GM21528 (cell line): Measurements from ENCODE around the gene CTSH.

Source experiments
- ATAC-seq: cut with Tn5 transposase; IDR thresholded peaks from one replicate; pipeline ENCODE4 v1.9.1; 2021; ENCODE audit warnings: mild to moderate bottlenecking, moderate library complexity; ENCODE audit not compliant: unreplicated experiment, low FRiP score

The CTSH gene

DNA sequence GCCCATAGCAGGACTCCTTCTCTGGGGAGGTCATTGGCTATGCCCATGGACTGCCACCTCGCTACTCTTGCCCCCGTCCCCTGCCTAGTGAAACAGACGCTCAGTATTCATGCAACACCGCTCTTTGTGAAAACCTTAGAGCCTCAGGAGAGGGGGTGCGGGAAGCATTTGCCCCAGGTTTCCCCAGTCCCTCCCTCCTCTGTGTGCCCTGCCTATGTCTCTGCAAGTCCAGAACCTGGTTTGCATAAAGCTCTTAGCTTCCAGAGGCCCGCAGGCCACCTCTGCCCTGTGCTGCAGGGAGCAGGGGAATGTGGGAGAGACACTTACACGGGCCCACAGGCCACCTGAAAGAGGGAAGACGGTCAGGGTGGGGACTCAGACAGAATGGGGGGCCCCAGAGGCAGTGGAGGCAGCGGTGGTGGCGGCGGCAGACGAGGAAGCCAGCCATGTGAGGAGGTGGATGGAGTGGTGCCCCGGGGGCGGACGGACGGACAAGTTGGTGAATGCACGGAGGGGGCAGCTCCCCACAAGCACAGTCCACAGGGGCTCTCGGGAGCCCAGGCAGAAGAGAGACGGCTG lies 33.8 kb upstream of the CTSH start:
- ATAC-seq, result no peak

DNA sequence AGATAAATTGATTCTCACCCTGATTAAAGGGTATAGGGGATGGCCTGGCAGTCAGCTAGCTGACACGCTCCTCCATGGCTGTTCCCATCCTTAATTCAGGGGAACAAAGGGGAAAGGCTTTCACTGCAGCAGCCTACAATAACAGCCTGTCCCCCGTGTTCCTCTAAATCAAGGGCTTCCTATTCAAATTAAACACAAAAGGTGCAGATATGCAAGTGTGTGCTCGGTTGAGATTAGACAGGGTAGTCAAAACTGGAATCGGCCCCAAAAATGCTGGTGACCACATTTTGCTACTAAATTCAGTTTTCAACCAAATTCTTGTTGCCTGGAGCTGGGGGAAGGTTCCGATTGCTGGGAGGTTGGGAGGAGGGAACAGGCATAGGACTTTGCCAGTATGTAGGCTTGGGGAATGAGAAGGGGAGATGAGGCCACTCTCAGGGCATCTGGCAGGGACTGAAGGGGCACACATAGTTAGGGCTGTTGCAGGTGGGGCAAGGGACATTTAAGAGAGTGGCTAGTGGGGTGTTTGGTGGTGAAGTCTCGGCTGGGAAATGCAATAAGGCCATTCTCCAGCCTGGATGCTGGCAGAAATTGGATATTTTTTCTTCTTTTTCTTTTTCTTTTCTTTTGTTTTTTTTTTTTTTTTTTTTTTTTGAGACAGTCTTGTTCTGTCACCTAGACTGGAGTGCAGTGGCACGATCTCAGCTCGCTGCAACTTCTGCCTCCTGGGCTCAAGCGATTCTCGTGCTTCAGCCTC lies 32.9 kb upstream of the CTSH start:
- peak; percentile 48 for ATAC-seq

DNA sequence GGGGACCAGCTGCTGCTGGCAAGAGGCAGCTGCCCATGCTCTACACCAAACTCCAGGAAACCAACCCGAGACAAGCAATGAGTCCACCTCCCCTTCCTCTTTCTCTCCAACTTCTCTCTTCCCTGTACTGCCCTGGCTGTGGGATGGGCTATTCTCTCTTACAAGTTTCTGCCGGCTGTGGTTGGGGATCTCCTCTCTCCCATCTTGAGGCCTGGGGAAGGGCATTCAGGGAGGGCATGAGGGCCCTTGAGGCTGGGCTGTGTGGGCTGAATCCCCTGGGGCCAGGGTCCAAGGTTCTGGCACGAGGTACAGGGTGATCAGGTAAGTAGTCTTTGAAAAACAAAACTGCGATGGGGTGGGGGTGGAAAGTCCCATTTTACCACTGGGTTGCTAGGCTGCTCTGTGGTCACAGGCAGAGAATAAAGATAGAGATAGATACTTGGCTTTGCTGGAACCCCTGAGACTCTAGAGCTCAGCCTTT lies 32.3 kb upstream of the CTSH start:
- ATAC-seq, result peak; percentile 62

DNA sequence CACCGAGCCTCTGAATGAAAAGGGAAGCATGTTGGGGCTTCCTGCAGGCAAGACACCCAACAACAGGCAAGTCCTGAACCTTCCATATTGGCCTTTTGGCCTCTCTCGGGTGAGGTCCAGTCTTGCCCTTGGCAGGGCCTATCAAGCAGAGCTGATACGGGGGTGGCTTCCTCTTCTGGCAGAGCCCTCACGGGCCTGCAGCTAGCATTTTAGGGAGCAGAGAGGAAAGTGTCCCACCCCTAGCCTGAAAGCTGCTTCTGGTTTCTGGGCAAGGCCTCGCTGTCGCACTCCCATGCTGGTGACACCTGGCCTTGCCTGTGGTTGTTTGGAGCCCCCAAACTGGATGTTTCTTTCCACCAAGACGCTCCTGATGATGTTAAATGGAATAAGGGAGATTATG lies 31.8 kb upstream of the CTSH start:
- peak; percentile 9 for ATAC-seq

DNA sequence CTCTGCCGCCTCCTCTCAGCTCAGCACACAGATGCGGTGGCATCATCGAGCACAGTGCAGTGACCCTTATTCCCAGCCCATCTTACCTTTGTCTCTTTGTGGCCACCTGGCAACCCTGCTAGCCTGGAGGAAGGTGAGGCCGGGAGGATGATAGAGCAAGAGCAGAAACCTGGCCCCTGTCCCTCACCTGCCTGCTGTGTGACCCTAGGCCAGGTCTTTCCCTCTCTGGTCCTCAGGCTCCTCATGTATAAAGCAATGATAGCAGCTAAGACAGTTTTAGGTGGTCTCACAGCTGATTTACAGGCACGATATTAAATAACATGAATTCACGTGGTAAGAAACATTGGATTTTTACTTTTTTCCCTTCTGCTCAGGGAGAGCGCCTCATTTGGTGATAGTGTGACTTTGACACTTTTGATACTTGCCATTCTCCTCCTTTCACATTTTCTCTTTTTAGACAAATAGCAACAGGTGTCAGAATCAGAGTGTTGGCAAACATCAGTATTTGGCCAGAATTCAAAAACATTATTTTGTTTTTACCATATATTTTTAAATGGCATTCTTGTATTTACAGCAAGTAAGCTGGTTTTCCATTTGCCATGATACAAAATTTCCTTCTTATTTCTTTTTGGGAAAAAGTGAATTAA lies 29.5 kb upstream of the CTSH start:
- ATAC-seq, result no peak

DNA sequence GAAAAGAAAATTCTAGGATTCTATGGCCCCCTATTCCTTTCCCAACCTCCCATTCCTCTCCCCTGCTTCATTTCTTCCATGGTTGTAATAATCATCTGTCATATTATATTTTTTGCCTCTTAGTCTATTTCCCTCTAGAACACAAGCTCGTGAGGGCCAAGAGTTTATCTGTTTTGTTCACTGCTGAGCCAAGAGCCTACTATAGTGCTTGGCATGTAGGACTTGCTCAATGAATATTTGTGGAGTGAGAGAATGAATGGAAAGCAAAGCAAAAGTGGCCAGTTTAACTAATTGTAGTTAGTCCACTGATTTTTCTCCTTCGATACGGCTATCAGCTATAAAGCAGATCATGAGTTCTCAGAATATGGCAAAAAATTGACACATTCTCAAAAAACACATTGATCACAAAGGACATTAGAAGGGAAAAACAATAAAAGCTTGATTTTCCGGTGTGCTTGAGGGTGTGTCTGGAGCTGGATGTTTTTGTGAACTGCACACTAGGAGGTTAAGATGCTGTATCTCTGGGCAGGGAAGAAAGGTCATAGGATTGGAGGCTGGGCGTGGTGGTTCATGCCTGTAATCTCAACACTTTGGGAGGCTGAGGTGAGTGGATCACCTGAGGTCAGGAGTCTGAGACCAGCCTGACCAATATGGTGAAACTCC lies 25.0 kb upstream of the CTSH start:
- ATAC-seq, result no peak

DNA sequence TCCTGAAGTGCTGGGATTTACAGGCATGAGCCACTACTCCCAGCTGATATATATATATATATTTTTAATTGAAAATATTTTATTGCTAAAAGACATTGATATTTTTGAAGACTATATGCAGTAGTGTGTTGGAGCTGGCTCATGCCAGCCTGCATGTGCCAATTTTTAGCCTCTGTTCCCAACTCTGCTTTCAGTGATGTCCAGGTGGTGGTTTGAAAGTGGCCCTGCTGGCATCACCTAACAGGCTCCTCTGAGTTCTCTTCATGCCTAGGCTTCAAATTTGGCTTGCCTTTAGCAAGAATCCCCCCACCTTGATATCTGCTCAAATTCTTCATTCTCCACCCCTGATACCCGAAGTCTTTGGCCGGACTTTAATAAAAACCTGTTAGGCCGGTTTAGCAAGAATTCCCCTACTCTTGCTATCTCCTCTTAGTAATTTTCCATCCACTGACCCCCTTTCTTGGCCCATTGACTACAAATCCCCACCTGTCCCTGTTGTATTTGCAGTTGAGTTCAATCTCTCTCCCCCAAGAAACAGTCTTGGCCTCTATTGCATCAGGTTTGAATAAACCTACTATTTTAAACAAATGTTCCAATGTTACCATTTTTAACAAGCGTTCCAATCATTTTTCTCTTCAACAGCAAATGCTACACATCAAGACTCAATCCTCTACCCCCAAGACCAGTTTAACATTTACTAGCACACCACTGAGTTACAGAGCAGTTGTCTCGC lies 23.9 kb upstream of the CTSH start:
- no peak for ATAC-seq

DNA sequence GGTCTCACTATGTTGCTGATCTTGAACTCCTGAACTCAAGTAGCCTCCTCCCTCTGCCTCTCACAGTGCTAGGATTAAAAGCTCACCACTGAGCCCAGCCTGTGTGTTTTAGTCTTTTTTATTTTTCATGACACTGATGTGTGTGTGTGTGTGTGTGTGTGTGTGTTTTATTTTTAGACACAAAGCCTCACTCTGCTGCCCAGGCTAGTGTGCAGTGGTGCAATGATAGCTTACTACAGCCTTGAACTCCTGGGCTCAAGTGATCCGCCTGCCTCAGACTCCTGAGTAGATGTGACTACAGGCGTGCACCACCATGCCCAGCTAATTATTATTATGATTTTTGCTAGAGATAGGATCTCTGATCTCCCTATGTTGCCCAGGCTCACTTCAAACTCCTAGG lies 23.3 kb upstream of the CTSH start:
- ATAC-seq, result no peak

DNA sequence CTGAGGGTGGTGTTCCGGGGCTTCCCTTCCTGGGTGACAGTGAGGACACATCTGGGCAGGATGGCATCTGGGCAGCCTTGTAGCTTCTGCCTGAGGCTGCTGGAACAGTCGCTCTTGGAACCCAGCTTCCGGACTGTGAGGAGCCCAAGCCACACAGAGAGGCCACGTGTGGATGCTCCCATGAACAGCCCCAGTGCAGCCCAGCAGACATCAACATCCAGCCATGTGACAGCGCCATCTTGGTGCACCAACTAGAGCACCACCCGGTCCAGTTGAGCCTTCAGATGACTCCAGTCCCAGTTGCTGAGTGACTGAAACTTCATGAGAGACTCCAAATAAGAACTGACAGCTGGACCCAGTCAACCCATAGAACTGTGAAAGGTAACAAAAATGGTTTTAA lies 15.5 kb upstream of the CTSH start:
- ATAC-seq, result no peak

DNA sequence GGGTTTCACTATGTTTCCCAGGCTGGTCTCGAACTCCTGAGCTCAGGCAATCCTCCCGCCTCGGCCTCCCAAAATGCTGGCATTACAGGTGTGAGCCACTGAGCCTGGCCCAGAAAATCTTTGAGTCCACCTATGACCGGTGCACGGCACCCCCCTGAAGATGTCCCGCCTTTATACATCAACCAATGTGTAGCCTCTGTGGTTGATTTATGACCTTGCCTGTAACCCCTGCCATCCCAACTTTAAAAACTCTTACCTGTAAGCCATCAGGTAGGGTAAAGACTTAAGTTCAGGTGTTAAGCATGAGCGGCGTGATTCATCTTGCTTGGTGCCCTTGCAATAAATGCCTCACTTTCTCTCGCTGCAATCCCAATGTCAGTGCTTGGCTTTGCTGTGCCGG lies 14.5 kb upstream of the CTSH start:
- no peak for ATAC-seq

DNA sequence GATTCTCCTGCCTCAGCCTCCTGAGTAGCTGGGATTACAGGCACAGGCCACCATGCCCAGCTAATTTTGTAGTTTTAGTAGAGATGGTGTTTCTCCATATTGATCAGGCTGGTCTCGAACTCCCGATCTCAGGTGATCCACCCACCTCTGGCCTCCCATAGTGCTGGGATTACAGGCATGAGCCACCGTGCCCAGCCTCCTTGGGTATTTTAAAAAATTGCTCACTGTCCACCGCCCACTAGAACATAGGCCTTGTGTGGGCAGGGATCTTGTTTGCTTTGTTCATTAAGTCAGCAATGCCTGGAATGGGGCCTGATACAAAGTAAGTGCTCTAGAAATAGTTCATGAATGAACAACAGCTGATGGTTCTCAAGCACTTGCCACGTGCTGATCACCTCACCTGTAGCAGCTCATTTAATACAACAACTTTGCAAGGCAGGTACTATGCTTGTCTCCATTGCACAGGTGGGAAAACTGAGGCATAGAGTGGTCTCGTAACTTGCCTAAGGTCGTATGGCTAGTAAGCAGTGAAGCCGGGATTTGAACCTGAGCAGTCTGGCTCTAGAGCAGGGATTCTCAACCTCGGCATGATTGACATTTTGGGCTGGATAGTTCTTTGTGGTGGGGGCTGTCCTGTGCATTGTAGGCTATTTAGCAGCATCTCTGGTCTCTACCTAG lies 12.7 kb upstream of the CTSH start:
- no peak for ATAC-seq

DNA sequence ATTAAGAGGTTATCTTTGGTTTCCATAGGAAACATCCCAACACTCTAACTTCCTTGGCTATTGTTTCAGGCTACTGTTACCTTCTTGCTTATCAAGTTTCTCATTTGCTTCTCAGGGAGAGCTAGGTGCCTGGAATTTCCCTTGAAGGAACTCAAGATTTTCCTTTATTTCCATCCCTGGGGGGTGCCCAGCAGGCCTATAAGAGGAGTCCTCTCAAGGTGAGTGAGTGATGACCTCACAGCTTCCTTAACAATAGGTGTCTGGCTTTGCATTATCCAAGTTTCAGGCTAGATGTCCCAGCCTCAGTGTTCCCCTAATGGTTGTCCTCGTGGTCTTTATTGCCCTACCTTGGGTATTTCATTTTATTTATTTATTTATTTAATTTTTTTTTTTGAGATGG lies 12.1 kb upstream of the CTSH start:
- no peak for ATAC-seq

DNA sequence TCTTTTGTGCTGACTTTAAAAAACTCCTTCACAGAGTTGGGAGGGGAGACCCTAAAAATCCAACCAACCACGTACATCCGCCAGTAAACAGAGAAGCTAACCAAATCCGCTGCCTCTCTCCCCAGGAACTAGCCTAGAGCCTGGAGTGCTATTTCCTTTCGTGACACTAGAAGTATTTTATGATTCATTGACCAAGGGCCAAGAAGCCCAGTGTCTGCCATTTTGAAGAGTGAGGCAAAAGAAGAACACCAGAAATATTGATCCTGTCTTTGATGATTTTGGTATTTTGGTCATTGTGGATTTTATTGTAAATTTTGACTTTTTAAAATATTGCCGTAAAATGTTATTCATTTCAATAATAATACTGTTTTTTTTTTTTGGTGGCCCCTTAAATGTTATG lies 10.5 kb upstream of the CTSH start:
- ATAC-seq, result no peak

DNA sequence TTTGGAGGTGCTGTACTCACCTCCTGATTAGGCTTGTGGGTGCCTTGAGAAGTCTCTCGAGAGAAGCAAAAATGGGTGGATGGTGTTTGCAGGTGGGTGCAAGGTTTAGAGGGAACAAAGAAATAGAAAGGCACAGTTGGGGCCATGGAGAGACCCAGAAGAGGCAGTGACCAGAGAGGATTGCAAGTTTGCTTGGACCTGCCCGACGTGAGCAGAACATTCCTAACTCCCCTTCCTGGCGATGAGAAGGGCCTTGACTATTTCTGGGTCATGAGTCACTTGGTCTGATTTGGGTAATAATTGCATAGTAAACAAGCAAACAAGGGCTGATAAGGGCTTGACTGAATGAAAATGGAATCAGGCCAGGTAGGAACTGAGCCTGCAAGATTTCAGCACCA lies 7.0 kb upstream of the CTSH start:
- ATAC-seq, result no peak

DNA sequence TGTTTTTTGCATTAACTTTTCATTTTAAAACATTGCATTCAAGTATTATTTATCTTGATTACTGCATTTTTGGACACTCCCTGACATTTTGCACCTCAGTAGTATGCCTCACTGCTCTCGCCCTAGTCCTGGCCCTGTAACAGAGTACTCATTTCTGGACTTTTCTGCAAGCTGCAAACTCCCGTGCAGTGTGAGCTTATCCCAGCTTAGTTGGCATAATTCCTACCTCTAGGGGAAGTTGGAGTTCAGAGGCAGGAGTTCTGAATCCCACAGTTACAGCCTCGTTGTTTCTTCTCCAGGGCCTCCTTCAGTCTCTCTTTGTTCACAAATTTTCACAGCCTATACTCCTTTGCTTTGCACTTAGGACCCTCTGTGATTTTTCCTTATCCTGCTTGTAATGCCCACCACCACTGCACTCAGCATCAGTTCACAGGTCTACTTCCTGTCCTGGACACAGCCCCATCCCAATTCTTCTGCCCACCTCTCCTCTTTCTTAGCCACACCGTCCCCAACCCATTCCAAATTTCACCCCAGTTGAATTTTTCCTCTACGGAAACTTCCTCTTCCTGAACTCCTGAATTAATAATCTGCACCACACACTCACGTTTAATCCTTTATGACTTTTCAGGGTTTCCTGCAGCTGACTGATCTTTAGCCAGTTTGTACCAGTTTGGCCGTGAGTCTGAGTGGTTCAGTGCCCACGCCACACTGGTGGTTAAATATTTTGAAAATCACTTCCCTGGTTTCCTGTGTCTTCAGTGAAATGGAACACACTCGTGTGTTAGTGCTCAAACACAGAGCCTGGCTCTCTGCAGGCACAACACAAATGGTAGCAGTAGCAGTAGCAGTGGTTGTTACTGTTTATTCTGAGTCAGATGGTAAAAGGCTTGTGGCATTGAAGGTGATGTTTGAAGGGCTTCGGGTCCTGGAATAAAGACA lies 6.3 kb upstream of the CTSH start:
- ATAC-seq, result no peak

DNA sequence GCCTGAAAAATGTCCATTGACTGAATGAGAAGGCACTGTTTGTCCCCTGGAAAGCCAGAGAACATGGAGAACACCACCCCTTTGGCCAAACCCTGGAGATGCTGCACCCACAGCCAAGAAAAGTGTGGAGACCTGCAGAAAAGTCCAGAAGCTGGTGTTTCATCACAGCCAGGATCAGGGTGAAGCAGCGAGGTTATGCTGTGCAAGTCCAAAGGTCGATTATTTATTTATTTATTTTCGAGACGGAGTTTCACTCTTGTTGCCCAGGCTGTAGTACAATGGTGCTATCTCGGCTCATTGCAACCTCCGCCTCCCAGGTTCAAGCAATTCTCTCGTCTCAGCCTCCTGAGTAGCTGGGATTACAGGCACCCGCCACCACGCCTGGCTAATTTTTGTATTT lies 5.5 kb upstream of the CTSH start:
- no peak for ATAC-seq

DNA sequence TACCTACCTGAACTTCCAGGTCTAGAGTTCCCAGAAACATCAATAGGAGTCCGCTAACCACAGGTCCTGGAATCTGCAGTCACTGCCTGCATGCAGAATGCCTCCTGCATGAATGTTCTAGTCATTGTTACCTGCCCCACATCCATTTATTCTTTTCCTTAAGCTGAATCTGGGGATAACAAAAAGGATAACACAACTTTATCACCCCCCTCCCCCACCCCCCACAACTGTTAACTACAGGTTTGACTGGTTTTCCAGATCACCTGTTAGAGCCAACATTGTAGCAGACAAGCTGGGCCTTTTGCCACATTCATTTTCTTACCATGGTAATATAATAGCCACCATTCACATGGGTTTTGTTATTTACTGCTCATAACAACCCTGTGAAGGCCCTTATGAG lies 4.6 kb upstream of the CTSH start:
- ATAC-seq, result no peak

DNA sequence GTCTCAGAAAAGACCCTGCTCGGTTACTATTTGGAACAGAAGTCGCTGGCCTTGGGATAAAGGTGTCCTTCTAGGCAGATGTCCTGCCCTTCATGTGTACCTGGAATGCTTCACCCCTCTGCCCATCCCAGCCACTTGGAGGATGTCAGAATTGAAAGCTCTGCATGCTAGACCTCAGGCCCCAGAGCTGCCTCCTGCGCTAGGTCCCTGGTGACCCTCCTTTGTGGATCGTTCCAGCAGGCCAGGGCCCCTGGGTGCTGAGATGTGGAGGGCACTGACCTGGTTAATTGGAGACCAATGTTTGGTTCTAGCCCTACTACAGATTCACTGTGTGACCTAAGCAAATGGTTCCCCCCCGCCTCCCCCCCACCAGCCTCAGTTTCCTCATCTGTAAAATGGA lies 2.7 kb upstream of the CTSH start:
- no peak for ATAC-seq

DNA sequence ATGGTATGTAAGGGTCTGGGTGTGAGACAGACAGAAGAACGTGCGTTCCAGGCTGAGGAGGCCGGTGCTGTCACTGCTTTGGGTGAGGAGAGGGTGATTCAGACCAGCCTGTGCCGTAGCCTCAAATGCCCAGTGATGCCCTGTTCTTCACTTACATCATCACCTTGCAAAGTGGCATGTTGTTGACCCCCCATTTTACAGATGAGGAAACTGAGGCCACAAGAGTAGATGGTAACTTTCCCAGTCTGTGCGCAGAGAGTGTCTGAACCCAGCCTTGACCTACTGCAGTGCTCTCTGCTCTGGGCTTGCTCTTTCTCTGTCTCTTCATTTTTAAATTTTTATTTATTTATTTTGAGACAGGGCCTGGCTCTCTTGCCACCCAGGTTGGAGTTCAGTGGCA lies 1.6 kb upstream of the CTSH start:
- no peak for ATAC-seq
